Globus pallidus (tissue), 1 donor: ENCODE measurements around the gene SORCS2.

ENCODE experiments used
- DNase-seq: peaks from one replicate; pipeline ENCODE4 v3.0.0-alpha.2; 2015; ENCODE audit warnings: low spot score

Gene SORCS2

DNA sequence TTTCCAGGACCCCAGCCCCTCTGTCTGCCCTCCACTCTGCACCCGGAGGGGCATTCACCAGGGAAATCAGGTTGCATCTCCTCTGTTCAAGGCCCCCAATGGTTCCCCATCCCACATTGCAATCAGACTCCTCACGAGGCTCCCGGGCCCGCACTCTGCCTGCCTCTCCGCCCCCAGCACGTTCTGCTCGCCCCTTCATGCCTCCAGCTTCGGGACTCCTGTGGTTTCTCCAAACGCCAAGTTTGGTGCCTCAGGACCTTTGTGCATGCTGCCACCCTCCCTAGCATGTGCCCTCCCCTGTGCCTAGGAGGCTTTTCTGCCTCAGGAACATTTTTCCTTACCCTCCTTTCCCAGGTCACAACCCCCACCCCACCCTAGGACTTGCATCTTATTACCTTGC lies 426.0 kb downstream of the SORCS2 start:
- no peak for DNase-seq

DNA sequence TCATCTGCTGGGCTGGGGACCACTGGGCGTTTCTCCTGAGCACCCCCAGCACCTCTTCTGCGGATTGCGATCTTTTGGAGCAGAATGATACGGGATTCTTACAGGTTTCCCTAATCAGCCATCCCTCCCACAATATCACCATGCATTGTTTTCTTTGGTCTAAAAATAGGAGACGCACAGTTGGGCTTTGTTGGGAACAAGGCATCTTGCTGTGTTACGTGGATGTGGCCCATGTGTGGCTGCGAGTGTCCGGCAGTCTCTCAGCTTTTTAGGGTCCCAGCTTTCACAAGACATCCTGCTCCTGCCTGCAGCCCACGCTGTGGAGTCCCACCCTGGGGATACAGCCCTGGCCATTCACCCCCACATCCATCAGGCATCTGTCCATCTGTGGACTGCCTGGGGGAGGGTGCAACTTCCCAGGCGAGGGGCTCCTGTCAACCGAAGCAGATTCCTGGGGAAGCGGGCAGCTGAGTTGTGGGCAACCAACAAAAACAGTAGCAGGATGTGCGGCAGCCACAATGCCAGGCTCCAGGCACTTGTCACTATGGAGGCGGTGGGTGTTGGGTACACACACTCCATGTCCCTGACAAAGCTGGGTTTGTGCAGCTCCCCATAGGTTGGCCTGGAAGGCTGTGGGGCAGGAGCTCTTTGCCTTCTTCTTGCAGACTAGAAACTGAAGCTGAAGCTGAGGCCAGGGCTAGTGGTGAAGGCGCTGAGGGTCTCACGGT lies 427.9 kb downstream of the SORCS2 start:
- no peak for DNase-seq

DNA sequence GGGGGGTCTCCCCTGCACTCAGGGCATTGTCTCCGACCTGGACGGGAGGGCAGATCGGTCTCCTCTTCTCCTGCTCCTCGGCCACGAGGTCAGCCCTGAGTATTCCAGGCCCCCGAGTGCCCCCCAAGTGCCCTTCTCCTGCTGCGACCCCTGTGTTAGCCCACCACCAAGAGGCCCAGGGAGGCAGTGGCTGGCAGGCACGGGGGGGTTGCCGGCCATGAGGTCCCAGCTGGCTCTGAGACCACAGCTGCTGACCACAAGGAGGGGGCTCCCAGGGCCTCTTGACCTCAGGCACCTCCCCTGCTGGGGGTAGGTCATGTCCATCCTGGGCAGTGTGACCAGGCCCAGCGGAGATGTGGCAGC lies 428.5 kb downstream of the SORCS2 start:
- DNase-seq = no peak

DNA sequence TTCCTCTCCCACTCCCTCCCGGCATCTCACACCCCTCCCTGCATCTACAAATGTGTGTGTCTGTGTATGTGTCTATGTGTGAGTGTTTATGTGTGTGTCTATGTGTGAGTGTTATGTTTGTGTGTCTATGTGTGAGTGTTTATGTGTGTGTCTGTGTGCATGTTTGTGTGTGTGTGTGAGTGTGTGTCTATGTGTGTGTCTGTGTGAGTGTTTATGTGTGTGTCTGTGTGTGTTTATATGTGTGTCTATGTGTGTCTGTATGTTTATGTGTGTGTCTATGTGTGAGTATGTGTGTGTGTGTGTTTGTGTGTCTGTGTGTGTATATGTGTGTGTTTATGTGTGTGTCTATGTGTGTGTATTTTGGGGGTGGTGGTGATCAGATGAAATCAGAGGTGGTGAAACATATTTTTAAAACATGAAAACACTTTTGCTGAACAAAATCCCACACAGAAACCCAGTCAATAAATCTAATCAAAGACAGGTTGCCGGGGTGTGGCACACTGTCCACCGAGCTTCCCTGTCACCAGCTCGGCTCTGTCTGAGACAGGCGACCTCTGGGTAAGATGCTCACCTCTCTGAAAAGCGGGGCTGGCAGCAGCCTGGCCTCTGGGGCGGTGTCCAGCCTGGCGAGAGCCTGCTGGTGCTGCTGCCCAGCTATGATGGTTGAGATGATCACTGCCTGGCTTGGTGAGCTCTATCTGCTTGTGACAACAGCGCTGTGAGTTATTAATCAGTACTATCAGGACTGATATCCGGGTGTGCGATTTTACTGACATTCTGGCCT lies 429.1 kb downstream of the SORCS2 start:
- DNase-seq = no peak

DNA sequence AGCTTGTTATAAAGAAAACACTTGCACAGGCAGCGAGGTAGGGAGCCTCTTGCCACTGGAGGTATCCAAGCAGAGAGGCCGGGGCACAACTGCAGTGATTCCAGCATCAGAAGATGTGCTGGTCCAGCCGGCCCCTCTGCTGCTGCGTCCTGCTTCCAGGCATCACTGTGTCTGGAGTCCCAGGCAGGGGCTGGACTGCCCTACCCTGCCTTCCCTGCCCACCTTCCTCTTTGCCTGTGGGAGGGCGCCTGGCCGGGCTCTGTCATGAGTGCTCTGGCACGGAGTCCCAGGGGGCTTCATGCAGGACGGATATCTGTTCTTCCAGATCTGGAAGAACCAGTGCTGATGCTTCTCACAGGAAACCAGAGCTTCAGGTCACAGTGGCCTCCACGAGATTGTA lies 430.0 kb downstream of the SORCS2 start:
- DNase-seq = no peak

DNA sequence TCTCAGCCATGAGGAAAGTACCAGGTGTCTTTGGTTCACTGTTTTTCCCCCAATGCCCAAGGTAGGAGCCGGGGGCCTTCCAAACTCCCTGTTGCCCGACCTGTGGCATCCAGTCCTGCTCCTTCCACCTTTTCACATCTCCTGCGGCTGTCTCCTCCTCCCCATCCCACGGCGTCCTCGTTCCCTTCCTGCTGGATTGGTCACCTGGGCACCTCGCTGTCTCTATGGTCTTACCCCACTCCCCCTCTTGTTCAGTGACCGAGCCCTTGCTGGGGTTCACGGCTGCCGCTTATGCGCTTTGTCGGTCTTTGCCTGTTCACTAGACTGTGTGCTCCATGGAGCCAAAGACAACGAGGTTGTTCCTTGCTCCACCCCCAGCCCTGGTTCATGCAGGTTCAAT lies 431.1 kb downstream of the SORCS2 start:
- DNase-seq = no peak

DNA sequence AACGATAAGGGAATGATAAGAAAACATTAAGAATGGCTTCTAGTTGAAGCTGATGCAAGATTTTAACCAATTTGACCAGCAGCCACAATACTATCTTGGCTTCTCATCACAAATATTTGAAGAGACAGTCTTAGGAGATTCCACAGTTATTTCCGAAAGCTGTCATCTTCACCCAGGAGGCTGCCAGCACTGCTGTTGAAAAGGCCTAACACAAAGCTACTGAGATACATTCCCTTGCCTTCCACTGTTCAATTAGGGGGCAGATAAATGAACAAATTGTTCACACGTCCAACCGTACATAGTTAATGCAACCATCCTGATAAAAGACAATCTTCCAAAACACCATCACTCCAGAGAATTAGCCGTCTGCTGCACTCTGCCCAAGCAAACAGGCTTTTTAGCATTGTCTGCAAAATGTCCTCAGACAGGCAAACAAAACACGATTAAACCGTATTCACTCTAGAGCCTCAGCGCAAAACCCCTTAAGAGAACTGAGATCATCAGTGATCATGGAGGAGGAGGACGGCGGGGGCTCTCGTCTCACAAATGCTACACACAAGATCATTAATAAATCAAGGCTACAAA lies 432.1 kb downstream of the SORCS2 start:
- DNase-seq = no peak

DNA sequence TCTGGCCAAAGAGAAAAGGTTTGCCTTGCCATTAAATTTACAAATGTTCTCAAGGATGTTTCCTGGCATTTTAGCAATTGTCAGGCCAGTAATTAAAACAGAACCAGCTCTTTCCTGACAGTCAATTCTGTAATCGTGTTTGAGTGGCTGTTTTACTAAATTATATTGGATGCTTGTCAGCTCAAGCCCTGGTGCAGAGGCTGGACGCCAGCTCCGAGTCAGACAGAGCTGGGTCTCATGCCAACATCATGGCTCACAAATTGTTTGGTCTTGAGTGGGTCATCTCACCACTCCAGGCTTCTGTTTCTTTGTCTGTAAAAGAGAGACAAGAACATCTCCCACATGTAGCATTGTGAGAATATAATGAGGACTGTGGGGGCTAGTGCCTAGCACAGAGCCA lies 432.7 kb downstream of the SORCS2 start:
- peak; percentile 60 for DNase-seq

DNA sequence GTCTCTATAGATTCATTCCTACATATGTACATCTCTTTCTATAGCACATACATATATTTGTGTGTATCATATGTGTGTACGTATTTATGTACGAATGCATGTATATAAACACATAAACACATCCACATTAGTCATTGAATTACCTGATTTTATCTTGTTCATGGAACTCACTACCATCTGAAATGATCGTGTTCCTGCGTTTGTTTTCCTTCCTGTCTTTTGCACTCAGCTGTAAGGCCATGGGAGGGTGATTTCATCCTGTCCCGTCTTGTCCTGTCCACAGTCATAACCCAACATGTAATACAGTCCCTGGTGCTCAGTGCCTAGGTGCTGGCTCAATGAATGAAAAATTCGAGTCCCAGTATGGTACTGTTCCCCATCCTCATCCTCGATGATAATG lies 434.2 kb downstream of the SORCS2 start:
- no peak for DNase-seq

DNA sequence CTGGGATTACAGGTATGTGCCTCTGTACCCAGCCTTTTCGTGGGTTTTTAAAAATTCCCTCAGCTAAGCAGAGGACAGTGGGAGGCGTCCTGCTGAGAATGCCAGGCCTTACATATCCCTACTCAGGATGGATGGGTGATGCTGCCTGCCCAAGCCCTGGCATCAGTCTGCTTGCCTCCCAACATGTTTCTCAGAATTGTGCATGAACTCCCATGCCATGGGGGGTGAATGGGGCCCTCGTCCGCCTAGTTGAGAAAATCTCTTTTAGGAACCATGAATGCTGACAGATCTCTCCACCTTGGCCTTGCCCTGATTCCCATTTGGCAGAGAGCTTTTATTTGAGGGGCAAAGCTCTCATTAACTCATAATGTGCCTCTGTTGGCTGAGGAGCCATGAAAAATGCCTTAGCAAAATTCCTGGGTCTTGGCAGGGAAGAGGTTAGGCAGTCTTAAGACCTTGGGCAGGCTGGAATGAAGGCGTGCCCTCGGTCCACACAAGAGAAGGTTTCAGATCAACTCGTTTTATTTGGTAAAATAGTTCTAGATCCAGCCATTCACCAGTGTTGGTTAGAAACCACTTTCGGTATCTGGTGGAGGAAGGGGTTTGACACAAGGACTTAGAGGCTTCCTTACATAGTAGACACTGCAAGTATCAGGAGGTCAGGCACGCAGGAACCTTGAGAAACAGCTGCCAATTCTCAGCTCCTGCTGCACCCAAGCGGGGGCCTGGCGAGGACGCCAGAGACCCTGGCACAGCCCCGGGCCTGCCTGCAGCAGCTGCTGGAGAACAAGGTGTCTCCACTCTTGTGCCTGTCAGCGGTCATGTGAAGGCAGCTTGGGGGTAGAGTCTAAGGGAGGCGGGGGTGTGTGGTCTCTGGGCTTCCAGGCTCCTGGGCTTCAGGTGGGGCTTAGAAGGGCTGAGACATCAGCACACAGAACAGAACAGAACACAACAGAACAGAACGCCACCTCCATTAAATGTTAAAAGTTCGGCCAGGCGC lies 435.2 kb downstream of the SORCS2 start:
- DNase-seq = no peak

DNA sequence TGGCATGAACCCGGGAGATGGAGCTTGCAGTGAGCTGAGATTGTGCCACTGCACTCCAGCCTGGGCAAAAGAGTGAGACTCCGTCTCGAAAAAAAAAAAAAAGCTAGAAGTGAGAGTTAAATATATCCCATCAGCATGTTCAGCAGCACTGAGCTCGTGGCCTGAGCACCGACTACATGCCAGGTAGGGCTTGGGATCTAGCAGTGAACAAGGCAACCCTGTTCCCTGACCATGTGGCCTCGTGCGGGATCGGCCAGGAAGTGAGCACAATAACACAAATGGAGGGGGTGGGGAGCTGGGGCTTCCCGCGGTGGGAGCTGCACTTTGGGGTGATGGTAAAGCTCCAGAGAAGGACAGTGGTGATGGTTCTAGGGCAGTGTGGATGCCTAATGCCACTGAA lies 436.1 kb downstream of the SORCS2 start:
- no peak for DNase-seq

DNA sequence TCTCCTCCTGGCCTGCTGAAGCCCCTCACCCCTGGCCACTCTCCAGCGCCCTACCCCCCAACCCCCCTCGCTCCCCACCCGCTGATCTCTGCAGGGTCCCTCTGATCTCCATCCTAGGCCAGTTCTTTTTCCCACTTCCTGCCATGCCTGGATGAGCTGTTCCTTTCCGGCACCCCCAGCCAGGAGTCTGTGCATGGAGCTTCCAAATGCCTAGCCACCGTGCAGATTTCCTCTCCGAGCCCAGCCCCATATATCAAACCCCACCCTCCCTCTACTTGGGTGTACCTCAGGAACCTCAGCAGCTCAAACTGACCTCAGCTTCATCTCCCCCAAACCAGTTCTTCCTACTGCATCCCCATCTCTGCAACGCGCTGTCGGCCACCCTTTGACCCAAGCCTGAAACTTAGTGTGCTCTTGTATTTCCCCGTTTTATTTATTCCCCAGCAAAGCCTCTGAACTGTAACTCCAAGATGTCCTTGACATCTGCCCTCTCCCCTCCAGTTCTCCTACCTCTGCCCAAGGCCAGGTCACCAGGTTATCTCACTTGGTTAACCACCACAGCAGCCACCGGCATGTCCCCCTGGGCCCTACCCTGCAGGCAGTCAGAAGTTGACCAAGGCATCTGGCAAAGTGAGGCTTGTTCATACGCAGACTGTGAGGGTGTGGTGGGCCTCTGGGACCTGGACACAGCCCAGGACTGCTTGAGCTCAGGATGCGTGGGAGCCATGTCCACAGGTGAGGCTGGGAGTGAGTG lies 437.3 kb downstream of the SORCS2 start:
- DNase-seq = no peak

DNA sequence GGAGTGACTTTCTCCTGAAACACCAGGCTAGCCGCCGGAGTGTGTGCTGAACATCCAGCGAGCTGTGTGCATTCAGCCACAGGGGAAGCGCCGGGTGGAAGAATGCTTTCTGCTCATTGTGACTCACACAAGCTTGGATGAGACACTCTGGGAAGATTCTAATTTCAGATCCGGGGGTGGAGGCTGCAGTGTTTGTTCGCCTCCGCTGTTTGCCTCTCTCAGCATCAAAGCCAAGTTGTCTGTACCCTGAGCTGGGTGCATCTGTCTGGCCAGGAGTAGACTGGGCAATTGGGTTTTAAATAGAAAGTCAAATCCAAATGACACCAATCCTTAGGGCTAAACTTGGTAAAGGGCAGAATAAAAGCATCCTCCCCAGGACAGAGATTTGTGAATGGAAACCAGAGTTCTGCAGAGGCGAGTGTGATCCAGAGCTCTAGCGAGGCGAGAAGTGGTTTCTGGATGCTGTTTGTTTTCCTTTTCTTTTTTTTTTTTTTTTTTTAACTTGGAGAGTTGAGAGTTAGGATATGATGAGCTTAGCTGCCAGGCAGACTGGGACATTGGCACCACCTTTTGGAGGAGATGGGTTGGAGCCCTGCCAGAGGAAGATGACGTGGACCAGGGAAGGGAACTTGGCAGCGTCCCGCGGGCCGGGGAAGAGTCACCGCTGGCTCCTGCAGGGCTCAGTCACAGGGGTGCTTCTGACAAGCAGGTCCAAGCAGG lies 438.4 kb downstream of the SORCS2 start:
- DNase-seq = no peak

DNA sequence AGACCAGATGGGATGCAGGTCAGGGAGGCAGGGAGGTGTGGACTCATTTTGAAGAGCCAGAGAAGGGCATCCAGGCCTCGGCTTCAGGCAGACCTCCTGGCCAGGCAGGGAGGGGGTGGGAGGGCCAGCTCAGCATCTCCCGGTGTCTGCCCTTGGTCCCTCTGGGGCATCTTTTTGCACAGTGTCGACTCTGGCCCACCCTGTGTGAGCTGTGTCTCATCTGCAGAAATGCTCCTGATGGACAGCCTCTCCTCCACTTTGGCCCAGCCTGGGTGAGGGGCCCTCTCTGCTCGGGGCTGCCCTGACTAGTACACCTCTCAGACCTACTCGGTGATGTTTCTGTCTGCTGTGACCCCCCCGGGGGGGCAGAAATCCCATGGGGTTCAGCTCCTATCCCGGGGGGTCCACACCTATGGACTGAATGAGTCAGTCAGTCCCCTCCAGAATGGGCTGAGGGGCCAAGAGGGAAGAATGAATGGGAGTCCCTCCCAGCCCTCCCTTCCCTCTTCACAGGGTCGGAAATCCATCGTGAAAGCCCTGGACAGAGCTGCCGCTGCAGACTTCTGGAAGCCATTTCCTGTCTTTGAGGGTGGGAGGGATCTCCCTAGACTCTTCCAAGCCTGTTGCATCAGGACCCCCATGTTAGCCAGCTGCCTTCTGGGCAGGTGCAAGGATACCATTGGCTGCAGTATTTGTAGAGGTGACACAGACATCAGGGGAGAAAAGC lies 439.1 kb downstream of the SORCS2 start:
- DNase-seq = no peak

DNA sequence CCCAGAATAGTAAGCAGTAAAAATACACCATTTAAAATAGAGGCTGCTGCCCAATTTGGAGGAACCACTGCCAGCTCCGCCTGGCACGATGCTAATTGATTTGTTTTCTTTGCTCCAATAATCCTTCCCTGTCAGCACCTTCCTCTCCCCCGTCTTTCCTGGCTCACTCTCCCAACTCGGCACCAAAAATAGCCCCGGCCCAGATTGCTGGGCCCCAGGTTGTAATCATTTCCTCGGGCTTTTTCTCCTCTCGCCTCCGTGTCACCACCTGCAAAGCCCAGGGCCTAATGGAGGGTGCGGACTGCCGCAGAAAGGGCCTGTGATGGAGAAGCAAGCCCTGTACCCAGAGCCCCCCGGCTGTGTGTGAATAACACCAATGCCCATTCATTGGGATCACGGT lies 440.0 kb downstream of the SORCS2 start:
- DNase-seq = no peak

DNA sequence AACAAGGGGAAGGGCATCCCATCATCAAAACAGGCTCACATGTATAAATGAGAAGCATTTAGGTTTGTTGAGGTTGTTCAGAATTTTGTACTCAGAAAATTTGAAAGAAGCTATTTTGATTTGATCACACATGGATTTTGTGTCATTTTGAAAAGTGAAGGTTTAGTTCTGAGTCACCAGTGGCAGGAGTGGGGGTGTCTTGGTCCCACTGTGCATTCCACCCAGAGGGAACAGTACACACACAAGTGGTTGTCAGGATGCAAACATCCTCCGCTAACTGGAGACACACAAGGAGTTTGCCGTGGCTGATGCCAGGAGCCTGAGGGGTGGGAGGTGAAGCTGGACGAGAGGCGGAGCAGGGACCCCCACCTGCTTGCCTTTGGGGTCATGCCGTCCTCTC lies 440.6 kb downstream of the SORCS2 start:
- DNase-seq = no peak

DNA sequence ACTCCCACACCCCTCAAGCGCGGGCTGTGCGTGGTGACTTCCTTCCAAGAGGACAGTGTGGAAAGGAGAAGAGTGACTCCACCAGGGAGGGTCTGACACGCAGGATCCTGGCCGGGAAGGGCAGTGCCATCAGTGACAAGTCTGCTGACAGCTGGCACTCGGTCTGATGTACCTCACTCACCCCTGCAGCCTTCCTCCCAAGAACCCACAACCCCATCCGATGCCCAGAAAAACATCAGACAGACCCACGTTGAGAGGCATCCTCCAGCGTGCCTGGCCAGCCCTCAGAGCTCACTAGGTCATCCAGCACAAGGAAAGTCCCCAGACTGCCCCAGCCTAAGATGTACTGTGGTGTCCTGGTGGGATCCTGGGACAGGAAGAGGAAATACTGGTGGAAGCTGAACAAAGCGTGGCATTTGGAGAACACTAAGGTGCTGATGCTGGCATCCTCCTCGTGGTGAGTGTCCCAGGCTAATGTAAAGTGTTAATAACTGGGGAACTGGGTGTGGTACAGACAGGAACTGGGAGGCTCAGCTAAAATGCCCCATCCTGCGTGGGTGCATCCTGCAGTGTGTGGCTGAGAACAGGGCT lies 442.4 kb downstream of the SORCS2 start:
- DNase-seq = no peak

DNA sequence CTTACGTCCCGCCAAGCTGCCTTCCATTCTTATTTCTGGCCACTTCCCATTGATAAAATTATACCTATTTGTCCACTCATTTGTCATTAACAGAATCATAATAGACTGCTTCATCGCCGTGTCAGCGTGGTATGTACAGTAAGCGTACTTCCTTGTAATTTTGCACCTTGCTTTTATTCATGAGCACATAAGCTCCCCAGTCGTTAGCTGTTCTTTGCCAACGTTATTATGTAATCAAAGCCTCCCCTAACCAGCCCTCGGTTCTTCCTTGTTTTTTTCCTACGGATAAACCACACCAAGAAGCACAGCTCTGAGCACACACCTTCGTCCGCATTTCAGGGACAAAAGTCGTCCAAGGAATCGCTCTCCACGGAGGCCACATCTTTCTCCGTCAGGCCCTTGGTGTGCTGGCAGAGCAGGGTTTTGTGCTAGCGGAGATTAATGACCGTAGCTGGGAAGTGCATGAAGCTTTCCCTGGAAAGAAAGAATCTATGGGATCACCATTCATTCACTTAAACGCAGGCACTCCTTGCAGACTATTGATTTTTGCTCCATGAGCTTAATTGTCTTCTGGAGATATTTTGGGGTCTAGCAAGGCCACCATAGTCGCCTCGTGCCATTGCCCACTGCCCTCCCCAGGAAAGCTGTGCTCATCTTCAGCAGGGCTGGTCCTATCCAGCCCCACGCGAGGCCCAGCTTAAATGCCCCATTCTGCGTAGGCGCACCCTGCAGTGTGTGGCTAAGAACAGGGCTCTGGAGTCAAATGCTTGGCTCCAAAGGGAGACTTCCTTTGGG lies 443.3 kb downstream of the SORCS2 start:
- DNase-seq = no peak

DNA sequence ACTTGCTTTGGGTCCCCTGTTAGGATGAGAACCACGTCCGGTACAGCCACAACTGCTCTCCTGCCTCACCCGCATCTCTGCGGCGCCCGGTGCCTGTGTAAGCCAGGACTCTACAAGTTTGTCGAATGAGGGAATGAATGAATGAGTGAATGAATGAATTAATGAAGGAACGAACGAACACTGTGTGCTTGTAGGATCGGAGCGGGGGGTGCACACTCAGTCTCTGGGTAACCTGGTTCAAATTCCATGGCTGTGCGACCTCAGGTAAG lies 443.8 kb downstream of the SORCS2 start:
- DNase-seq = no peak
